ENCODE data around the gene NBPF4. TPM values are rescaled to one million over a fixed set of nuclear protein-coding genes. Genes with fewer than 3 reads are reported as not detected.

Gene NBPF4
- total RNA-seq, 2 donors from 2014 or later = 0.37 to 0.59 TPM

DNA sequence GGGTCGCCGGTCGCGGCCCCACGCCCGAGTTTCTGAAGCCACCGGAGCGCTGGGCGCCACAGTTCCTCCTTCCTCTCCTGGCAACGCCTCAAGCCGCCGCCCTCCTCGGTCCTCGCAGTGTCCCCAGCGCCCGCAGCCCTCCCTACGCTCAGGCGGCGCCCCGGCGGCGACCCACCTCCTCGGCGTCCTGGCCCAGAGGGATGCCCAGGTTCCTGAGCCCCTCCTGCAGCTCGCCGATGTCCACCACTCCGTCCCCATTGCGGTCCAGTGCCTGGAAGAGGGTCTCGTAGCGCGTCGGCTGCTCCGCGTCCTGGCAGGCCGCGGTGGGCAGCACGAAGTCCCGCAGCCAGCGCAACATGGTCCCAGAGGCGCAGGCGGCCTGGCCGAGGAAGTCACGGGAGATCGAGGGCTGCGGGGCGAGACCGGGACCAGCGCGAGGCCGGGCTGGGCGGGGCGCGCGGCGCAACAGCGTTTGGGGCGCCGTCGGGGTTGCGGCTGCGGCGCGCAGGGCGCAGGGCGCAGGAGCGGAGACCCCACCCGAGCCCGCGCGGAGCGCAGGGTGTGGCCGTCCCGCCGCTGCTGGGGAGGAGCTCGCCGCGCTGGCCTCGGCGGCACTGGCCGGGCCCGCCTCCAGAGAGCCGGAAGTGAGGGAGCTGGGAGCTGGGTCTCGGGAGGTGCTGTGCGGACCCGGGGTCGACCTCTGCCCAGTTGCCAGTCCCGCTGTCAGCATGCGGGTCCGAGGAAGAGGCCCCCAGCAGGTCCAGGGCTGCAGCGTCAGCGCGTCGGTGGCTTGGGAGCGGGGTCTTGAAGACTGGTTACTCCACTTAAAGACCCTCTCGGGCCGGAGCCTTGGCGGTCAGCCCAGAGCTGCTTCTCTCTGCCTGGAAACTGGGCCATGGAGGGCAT lies 43.8 kb downstream of the NBPF4 start, which contains the start of gene SLC25A24:
Gene SLC25A24 (minus strand): TSS at position 563 of the 906 bp plus-strand sequence. CDS start 205 bp downstream, at position 358.
- Histone ChIP-seq H3K4me1 (peaks cover 3% of the 10 kb centered on the region), H3K36me3 (no peaks in the 10 kb centered on the region), H3K9ac (ENCODE audit: low read depth in 2 of 2, low read length in 2 of 2) (peak within 1 kb of the TSS; percentile 84 to 88), H3K27me3 (no peaks in the 10 kb centered on the region), H3K4me3 (peak within 1 kb of the TSS; percentile 84), H3K9me3 (no peaks in the 10 kb centered on the region), H3K27ac (peak within 1 kb of the TSS; percentile 92)
- TF ChIP-seq, protein P1, sequence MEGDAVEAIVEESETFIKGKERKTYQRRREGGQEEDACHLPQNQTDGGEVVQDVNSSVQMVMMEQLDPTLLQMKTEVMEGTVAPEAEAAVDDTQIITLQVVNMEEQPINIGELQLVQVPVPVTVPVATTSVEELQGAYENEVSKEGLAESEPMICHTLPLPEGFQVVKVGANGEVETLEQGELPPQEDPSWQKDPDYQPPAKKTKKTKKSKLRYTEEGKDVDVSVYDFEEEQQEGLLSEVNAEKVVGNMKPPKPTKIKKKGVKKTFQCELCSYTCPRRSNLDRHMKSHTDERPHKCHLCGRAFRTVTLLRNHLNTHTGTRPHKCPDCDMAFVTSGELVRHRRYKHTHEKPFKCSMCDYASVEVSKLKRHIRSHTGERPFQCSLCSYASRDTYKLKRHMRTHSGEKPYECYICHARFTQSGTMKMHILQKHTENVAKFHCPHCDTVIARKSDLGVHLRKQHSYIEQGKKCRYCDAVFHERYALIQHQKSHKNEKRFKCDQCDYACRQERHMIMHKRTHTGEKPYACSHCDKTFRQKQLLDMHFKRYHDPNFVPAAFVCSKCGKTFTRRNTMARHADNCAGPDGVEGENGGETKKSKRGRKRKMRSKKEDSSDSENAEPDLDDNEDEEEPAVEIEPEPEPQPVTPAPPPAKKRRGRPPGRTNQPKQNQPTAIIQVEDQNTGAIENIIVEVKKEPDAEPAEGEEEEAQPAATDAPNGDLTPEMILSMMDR (IDR thresholded peaks at IDR 0.05) = no peak
- intact Hi-C loops (cut with DNase I) = no loop called here
- peak; percentile 88 for DNase-seq

DNA sequence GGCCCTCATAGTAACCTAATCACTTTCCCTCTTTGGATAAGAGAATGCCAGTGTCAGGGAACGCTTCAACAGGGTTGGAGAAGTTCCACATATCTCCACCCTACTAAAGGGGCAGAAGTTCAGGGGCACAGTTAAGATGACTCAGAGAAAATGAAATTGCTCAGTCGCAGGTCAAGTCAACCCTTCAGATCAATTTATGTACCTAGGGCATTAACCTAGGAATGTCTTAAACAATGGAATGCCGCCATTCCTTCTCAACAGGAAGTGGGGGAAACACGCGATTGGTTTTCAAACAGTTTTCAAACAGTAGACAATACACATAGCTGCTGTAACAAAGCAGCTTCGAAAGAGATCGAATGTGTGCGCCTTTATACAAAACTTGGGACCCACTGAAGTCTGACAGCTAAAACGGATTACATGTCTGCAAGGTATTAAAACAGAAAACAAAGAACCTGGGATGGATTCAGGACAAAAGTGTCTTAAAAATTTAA lies 44.6 kb downstream of the NBPF4 start:
- intact Hi-C loops (cut with DNase I) = no loop called here

DNA sequence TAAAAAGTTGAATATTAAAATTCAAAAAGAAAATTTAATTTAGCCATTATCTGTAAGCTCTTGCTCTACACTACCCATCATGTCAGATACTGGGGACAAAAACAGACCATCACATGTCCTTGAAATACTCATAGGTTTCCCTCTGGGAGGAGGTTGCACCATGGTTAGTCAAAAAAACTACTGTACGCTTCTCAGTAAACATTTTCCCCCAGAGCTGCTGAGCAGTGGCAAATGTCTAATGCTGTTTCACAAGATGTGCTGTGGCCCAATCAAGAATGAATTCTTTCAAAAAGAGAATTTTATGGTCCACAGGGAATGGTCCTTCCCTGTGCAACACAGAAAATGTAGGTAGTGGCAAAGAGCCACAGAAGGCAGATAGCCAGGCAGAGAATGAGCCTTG lies 49.8 kb downstream of the NBPF4 start:
- TF ChIP-seq, protein P1 (IDR thresholded peaks at IDR 0.05) = no peak
- no peak overlapping the region for H3K4me3 ChIP-seq
- H3K9ac ChIP-seq (ENCODE audit: low read depth in 2 of 2, low read length in 2 of 2) = no peak overlapping the region
- H3K27ac ChIP-seq = no peak overlapping the region
- no peak for DNase-seq
- H3K9me3 ChIP-seq = peaks cover 5% of the 10 kb centered on the region
- H3K27me3 ChIP-seq = no peaks in the 10 kb centered on the region
- H3K36me3 ChIP-seq = no peaks in the 10 kb centered on the region
- no peaks in the 10 kb centered on the region for H3K4me1 ChIP-seq
- intact Hi-C loops (cut with DNase I) = no loop called here

More for the DNA sequence above, 44.6 kb downstream of the NBPF4 start:
- no peaks in the 10 kb centered on the region for H3K27me3 ChIP-seq
- peak overlapping the region; percentile 84 to 88 for H3K9ac ChIP-seq (ENCODE audit: low read depth in 2 of 2, low read length in 2 of 2)
- DNase-seq = peak; percentile 60
- TF ChIP-seq, protein P1 (IDR thresholded peaks at IDR 0.05) = no peak
- H3K27ac ChIP-seq = peak overlapping the region; percentile 92
- H3K4me1 ChIP-seq = peaks cover 3% of the 10 kb centered on the region
- H3K36me3 ChIP-seq = no peaks in the 10 kb centered on the region
- peak overlapping the region; percentile 84 for H3K4me3 ChIP-seq
- H3K9me3 ChIP-seq = no peaks in the 10 kb centered on the region

DNA sequence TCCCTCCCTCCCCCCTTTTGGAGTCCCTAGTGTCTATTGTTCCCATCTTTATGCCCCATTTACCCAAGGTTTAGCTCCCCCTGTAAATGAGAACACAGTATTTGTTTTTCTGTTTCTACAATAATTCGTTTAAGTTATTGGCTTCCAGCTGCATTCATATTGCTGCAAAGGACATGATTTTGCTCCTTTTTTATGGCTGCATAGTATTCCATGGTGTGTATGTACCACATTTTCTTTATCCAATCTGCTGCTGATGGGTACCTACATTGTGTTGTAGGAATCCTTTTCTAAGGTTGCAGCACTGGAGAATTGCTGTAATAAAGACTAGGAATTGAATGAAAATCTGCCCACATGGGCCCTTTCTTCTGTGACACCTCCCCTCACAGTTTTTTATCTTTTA lies 50.5 kb downstream of the NBPF4 start:
- TF ChIP-seq, protein P1 (IDR thresholded peaks at IDR 0.05) = no peak
- Histone ChIP-seq H3K27ac (no peak overlapping the region), H3K27me3 (no peaks in the 10 kb centered on the region), H3K36me3 (no peaks in the 10 kb centered on the region), H3K9ac (ENCODE audit: low read depth in 2 of 2, low read length in 2 of 2) (no peak overlapping the region), H3K9me3 (peaks cover 5% of the 10 kb centered on the region), H3K4me1 (no peaks in the 10 kb centered on the region), H3K4me3 (no peak overlapping the region)
- no peak for DNase-seq
- intact Hi-C loops (cut with DNase I) = no loop called here

DNA sequence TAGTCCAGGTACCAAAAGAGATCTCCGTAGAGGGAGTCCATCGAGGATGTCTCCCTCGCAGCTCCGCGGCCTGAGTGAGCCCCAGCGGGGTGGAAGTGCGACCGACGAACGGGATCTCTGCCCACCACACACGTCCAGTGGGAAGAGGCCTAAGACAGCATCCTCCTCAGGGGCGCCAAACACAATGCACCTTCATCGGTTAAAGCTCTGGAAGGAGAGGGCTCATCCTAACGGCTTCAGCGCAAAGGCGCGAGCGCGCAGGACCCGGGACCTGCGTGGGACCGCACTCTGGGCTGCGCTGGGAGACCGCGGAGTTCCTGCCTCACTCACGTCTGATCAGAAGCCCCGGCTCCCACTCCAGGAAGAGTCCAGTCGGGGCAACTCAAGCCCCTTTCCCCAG lies 51.3 kb downstream of the NBPF4 start:
- Histone ChIP-seq H3K27me3 (no peaks in the 10 kb centered on the region), H3K4me3 (no peak overlapping the region), H3K36me3 (no peaks in the 10 kb centered on the region), H3K27ac (no peak overlapping the region), H3K9me3 (peaks cover 5% of the 10 kb centered on the region), H3K9ac (ENCODE audit: low read depth in 2 of 2, low read length in 2 of 2) (no peak overlapping the region), H3K4me1 (no peaks in the 10 kb centered on the region)
- intact Hi-C loops (cut with DNase I) = no loop called here
- no peak for DNase-seq
- TF ChIP-seq, protein P1 (IDR thresholded peaks at IDR 0.05) = no peak

Data from colonic mucosa (tissue), 4 donors.